Measurements from ENCODE around the gene ZMIZ1.

Gene ZMIZ1

GRCh38 chr10:79124066-79124465 lies 55.3 kb downstream of the ZMIZ1 start:
- no peak for DNase-seq

- DNase-seq = no peak
These were observed 56.3 kb downstream of the ZMIZ1 start for GRCh38 chr10:79125092-79125491.

- DNase-seq = no peak
These were observed 57.8 kb downstream of the ZMIZ1 start for GRCh38 chr10:79126351-79127080.

GRCh38 chr10:79127151-79127961 lies 58.6 kb downstream of the ZMIZ1 start:
- DNase-seq = peak; percentile 75

- no peak for DNase-seq
These were observed 59.6 kb downstream of the ZMIZ1 start for GRCh38 chr10:79128241-79128922.

GRCh38 chr10:79128923-79129305 lies 60.1 kb downstream of the ZMIZ1 start:
- no peak for DNase-seq

- DNase-seq = no peak
These were observed 60.7 kb downstream of the ZMIZ1 start for GRCh38 chr10:79129361-79129997.

- no peak for DNase-seq
These were observed 61.5 kb downstream of the ZMIZ1 start for GRCh38 chr10:79130255-79130654.

- DNase-seq = no peak
These were observed 62.1 kb downstream of the ZMIZ1 start for GRCh38 chr10:79130846-79131245.

GRCh38 chr10:79131836-79132631 lies 63.3 kb downstream of the ZMIZ1 start:
- DNase-seq = no peak

GRCh38 chr10:79132681-79133381 lies 64.1 kb downstream of the ZMIZ1 start:
- peak; percentile 57 for DNase-seq

GRCh38 chr10:79133416-79133815 lies 64.7 kb downstream of the ZMIZ1 start:
- no peak for DNase-seq

GRCh38 chr10:79135790-79136189 lies 67.0 kb downstream of the ZMIZ1 start:
- DNase-seq = no peak

GRCh38 chr10:79136236-79137005 lies 67.7 kb downstream of the ZMIZ1 start:
- peak; percentile 49 for DNase-seq

GRCh38 chr10:79137300-79137756 lies 68.6 kb downstream of the ZMIZ1 start:
- peak; percentile 33 for DNase-seq

- peak; percentile 86 for DNase-seq
These were observed 69.1 kb downstream of the ZMIZ1 start for GRCh38 chr10:79137826-79138225.

- no peak for DNase-seq
These were observed 69.8 kb downstream of the ZMIZ1 start for GRCh38 chr10:79138449-79139123.

- DNase-seq = peak; percentile 33
These were observed 70.5 kb downstream of the ZMIZ1 start for GRCh38 chr10:79139124-79139835.

- no peak for DNase-seq
These were observed 71.5 kb downstream of the ZMIZ1 start for GRCh38 chr10:79140085-79140793.
